Colonic mucosa (tissue), 4 donors: ENCODE measurements around the gene ART4. TPM values are rescaled to one million over a fixed set of nuclear protein-coding genes. Genes with fewer than 3 reads are reported as not detected.

Source experiments
- DNase-seq: peaks from one replicate; pipeline ENCODE4 v3.0.0-alpha.2; 2020
- H3K27ac ChIP-seq: fragments of 200-600 bp; one replicate; pipeline ENCODE4 v1.8.0; 2021
- H3K27me3 ChIP-seq: fragments of 200-600 bp; one replicate; pipeline ENCODE4 v1.8.0; 2021
- H3K36me3 ChIP-seq: fragments of 200-600 bp; one replicate; pipeline ENCODE4 v1.8.0; 2021
- H3K4me1 ChIP-seq: fragments of 200-600 bp; one replicate; pipeline ENCODE4 v1.8.0; 2021; ENCODE audit warnings: mild to moderate bottlenecking
- H3K4me3 ChIP-seq: fragments of 200-600 bp; one replicate; pipeline ENCODE4 v1.8.0; 2021
- H3K9ac ChIP-seq, 2 donors: one replicate each; pipeline ENCODE4 v1.7.0; 2013; ENCODE audit warnings: control low read depth in 2 of 2, low read depth in 2 of 2, low read length in 2 of 2
- H3K9me3 ChIP-seq: fragments of 200-600 bp; one replicate; pipeline ENCODE4 v1.8.0; 2021
- intact Hi-C: fragments of 100-400 bp; cut with DNase I; formaldehyde crosslinking; loops from one replicate; pipeline ENCODE4 v1.14.1; 2022
- total RNA-seq, 2 donors: library from RNA; stranded (reverse); fragmentation: NEBNext Ultra II Directional in 1 of 2; extraction: Animal tissue kit (Norgen Biotek cat#: 25700) in 1 of 2; gene quantifications; one replicate each; pipeline ENCODE4 v1.2.1, GENCODE V29; 2021
- TF ChIP-seq, protein P1 (sequence below): fragments of 200-600 bp; IDR thresholded peaks from one replicate; pipeline ENCODE4 v1.8.0; 2022; ENCODE audit warnings: antibody characterized with exemption, mild to moderate bottlenecking
- donor health status: healthy.
- donor health status: DM: no; HTN: no; CAD: no.
- donor health status: DM: no; HTN: no; CAD: no.

ART4 gene
- total RNA-seq, 2 donors from 2014 or later = 0.49 TPM; not detected in 1

DNA sequence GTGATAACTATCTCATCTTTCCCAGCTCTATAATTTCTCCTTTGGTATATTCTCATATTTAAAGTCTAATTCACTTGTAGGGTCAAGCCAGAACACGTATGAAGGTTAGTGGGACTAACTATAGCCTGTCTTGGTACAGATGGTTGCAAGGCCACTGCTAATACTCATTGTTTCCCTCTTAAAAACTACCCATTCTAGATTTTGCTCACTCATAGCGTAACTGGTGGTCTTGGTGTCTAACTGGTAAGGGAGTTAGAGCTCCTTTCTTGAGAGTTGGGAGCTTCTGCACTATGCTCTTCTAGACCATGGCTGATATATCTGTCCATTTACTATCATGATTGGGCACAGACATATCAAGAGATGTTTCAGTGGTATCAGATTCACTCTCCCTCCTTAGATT lies 33.5 kb upstream of the ART4 start:
- Histone ChIP-seq H3K4me1 (no peaks in the 10 kb centered on the region), H3K4me3 (no peak overlapping the region), H3K36me3 (no peaks in the 10 kb centered on the region), H3K9ac (no peak overlapping the region), H3K27ac (no peak overlapping the region), H3K9me3 (no peaks in the 10 kb centered on the region), H3K27me3 (no peaks in the 10 kb centered on the region)
- TF ChIP-seq, protein P1, sequence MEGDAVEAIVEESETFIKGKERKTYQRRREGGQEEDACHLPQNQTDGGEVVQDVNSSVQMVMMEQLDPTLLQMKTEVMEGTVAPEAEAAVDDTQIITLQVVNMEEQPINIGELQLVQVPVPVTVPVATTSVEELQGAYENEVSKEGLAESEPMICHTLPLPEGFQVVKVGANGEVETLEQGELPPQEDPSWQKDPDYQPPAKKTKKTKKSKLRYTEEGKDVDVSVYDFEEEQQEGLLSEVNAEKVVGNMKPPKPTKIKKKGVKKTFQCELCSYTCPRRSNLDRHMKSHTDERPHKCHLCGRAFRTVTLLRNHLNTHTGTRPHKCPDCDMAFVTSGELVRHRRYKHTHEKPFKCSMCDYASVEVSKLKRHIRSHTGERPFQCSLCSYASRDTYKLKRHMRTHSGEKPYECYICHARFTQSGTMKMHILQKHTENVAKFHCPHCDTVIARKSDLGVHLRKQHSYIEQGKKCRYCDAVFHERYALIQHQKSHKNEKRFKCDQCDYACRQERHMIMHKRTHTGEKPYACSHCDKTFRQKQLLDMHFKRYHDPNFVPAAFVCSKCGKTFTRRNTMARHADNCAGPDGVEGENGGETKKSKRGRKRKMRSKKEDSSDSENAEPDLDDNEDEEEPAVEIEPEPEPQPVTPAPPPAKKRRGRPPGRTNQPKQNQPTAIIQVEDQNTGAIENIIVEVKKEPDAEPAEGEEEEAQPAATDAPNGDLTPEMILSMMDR = no peak
- no peak for DNase-seq
- intact Hi-C loops = no loop called here

DNA sequence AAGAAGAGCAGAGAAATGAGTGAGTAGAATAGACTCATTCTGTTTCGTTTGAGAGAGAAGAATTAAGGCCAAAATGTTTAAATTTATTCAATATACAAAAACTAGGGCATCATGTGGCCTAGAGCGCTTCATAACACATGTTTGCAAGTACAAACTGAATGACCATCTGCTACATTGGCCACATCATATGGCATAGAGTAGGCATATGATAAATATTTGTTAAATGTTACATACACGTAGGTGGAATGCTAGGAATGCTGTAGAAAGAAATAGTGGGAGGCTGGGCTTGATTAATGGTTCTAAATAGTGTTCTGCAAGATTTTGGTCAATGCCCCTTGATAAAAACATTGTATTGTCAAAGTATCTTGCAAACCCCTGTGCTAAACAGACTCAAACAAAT lies 31.6 kb upstream of the ART4 start:
- no peak overlapping the region for H3K27ac ChIP-seq
- intact Hi-C loops = no loop called here
- no peaks in the 10 kb centered on the region for H3K4me1 ChIP-seq
- TF ChIP-seq, protein P1 = no peak
- H3K9ac ChIP-seq = no peak overlapping the region
- DNase-seq = no peak
- H3K4me3 ChIP-seq = no peak overlapping the region
- no peaks in the 10 kb centered on the region for H3K9me3 ChIP-seq
- H3K36me3 ChIP-seq = no peaks in the 10 kb centered on the region
- no peaks in the 10 kb centered on the region for H3K27me3 ChIP-seq

DNA sequence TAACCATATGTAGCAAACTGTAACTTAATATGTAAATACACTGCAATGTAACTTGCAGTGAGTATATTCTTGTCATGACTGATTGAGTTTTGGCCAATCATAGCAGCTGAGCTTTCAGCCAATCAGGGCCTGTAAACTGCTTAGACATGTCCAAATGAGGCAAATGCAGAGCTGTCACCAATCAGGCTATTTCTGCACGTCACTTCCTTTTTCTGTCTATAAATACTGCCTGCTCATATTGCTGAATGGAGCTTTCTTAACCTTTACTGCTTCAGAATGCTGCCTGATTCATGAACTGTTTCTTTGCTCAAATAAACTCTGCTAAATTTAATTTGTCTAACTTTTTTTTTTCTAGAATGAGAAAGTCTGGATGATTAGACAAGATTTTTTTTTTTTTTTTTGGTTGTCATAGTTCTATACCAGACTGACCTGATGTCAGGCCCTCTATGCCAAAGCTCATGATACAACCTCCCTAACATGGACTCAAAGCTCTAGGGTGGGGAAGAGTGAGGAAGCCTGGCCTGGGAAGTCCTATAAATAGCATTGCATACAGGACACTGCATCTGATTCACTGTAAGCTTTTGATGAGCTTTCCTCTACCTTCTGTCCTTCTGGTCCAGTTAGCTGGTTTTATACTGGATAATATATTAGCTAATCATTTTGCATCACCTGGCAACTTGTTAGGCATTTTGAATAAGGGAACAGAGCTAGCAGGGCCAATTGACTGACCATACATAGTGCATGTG lies 30.3 kb upstream of the ART4 start:
- H3K27me3 ChIP-seq = no peaks in the 10 kb centered on the region
- no peak overlapping the region for H3K27ac ChIP-seq
- H3K4me1 ChIP-seq = no peaks in the 10 kb centered on the region
- no peaks in the 10 kb centered on the region for H3K36me3 ChIP-seq
- DNase-seq = no peak
- intact Hi-C loops = no loop called here
- TF ChIP-seq, protein P1 = no peak
- H3K4me3 ChIP-seq = no peak overlapping the region
- H3K9me3 ChIP-seq = no peaks in the 10 kb centered on the region
- H3K9ac ChIP-seq = no peak overlapping the region

DNA sequence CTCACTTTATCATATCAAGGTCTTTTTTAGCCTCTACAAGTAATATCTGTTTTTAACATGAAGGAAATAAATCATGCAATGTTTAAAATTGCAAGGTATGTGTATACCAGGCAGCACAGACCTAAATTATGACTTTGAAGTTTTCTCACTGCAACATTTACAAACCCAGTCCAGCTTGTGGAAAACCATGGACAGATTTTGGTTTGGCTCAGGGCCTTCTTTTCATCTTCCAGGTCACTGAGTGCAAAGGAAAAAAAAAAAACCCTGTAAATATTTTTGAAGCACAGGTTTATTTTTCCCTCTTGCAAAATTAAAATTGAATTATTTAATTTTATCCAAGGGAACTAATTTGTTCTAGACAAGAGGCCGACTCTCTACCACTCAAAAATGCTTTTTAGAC lies 28.6 kb upstream of the ART4 start:
- Histone ChIP-seq H3K27ac (no peak overlapping the region), H3K9ac (no peak overlapping the region), H3K4me3 (no peak overlapping the region), H3K27me3 (no peaks in the 10 kb centered on the region), H3K4me1 (no peaks in the 10 kb centered on the region), H3K9me3 (no peaks in the 10 kb centered on the region), H3K36me3 (no peaks in the 10 kb centered on the region)
- intact Hi-C loops = no loop called here
- DNase-seq = no peak
- TF ChIP-seq, protein P1 = no peak

DNA sequence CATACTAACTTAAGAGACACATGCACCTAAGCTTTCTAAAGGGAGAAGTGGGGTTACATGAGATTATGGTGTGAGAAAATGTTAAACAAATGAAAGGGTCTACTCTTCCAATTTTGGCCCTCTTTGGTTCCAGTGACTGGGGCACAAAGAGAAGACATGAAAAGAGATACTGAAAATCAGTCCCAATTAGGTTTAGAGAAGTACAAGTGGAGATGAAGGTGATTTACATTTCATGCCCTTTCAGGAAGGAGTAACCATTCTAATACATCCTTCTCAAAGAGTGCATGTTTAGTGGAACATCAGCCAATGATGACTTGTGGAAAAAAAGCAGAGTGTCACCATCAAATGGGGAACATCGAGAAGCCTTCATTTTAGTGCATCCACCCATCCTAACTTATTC lies 27.9 kb upstream of the ART4 start:
- TF ChIP-seq, protein P1 = no peak
- no peak overlapping the region for H3K4me3 ChIP-seq
- no peaks in the 10 kb centered on the region for H3K9me3 ChIP-seq
- H3K4me1 ChIP-seq = no peaks in the 10 kb centered on the region
- no peak overlapping the region for H3K27ac ChIP-seq
- no peaks in the 10 kb centered on the region for H3K36me3 ChIP-seq
- no peak for DNase-seq
- intact Hi-C loops = no loop called here
- no peak overlapping the region for H3K9ac ChIP-seq
- no peaks in the 10 kb centered on the region for H3K27me3 ChIP-seq
